Measurements from ENCODE around the gene GFRA1. TPM values are rescaled to one million over a fixed set of nuclear protein-coding genes. Genes with fewer than 3 reads are reported as not detected.

The GFRA1 gene
- total and polyA plus RNA-seq, 2 donors (not counting 3 experiments of a cell fraction or from before 2014, with no cell fraction given), result 0.22 to 0.88 TPM

DNA sequence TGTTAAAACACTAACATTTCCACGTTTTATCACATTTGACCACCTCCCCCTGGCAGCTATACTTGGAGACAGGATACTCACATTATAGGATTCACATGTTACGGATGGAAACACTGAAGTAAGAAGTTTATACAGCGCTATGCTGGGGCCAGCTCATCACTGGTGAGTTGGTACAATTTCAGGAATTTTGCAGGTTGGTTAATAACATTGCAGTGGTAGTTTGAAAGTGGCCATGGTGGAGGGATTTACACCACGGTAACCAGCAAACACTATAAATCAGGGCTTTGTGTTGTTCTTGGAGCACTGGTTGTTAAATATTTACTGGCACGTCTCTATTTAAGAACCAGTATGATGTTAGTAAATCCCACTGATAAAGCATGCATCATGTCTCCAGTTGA is 174.0 kb downstream of the GFRA1 start:
- no peak overlapping the region for H3K4me3 ChIP-seq (replicated peaks in 1 of 3; ENCODE audit: insufficient read depth in 1 of 3, low read depth in 1 of 3, low read length in 3 of 3)
- H3K4me2 ChIP-seq (ENCODE audit: insufficient read depth, low read length), result no peak overlapping the region
- TF ChIP-seq MYC (IDR thresholded peaks at IDR 0.05; ENCODE audit: low read depth, low read length) (no peak), EZH2 (IDR thresholded peaks at IDR 0.05; ENCODE audit: borderline replicate concordance, low read depth, low read length, severe bottlenecking) (no peak), FOS (IDR thresholded peaks at IDR 0.05; ENCODE audit: borderline replicate concordance, insufficient read depth, low read length) (no peak), POLR2AphosphoS5 (IDR thresholded peaks at IDR 0.05; ENCODE audit: insufficient read depth, low read depth, low read length) (no peak), POLR2A (IDR thresholded peaks at IDR 0.05; ENCODE audit: low read depth, low read length) (no peak), JUN (IDR thresholded peaks at IDR 0.05; ENCODE audit: borderline replicate concordance, insufficient read depth, insufficient read length, low read depth) (no peak), GATA2 (IDR thresholded peaks at IDR 0.05; ENCODE audit: insufficient read depth, insufficient read length, low read depth, low read length) (no peak), CTCF (IDR thresholded peaks at IDR 0.05; ENCODE audit: extremely low read depth in 1 of 2, insufficient read depth in 1 of 2, low read depth in 1 of 2, low read length in 2 of 2) (no peak)
- TF ChIP-seq, protein P1, sequence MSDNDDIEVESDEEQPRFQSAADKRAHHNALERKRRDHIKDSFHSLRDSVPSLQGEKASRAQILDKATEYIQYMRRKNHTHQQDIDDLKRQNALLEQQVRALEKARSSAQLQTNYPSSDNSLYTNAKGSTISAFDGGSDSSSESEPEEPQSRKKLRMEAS (IDR thresholded peaks at IDR 0.05; ENCODE audit: insufficient read depth, insufficient read length), result no peak
- ChIA-PET POLR2A (no interaction called here), CTCF (no interaction called here)
- H3K79me2 ChIP-seq (ENCODE audit: control insufficient read depth, insufficient read depth, low read length), result no peaks in the 10 kb centered on the region
- no peaks in the 10 kb centered on the region for H3K9me3 ChIP-seq (replicated peaks; ENCODE audit: control insufficient read depth, insufficient read depth, low read length)
- BruUV-seq (replicated peaks), result no TSS peak
- no peaks in the 10 kb centered on the region for H3K9me1 ChIP-seq (replicated peaks; ENCODE audit: control insufficient read depth, extremely low read depth, insufficient read depth, low read length)
- H3K27ac ChIP-seq (ENCODE audit: insufficient read depth, low read depth, low read length), result no peak overlapping the region
- intact Hi-C loops (cut with micrococcal nuclease), result no loop called here
- no peaks in the 10 kb centered on the region for H3K4me1 ChIP-seq (ENCODE audit: control insufficient read depth, extremely low read depth, insufficient read depth, low read length)
- no peak for DNase-seq (ENCODE audit: low read depth, low spot score)
- dilution Hi-C loops (cut with MboI; ENCODE audit: extremely low pct_ligation_motif_present, low sequenced_read_pairs), result no loop called here
- no peak overlapping the region for H3K9ac ChIP-seq (replicated peaks; ENCODE audit: extremely low read depth, insufficient read depth, low read length)
- no peaks in the 10 kb centered on the region for H3K27me3 ChIP-seq (ENCODE audit: control insufficient read depth in 2 of 2, insufficient read depth in 2 of 2, low read length in 2 of 2)
- H4K20me1 ChIP-seq (replicated peaks; ENCODE audit: control insufficient read depth, extremely low read depth, insufficient read depth, low read length), result no peaks in the 10 kb centered on the region
- H3K36me3 ChIP-seq (ENCODE audit: control insufficient read depth in 2 of 2, extremely low read depth in 1 of 2, insufficient read depth in 2 of 2, low read length in 2 of 2), result no peaks in the 10 kb centered on the region
- no peak overlapping the region for H2AFZ ChIP-seq (ENCODE audit: low read depth, low read length)
- no peak for FAIRE-seq
